ENCODE measurements around the gene TMED4. TPM values are rescaled to one million over a fixed set of nuclear protein-coding genes. Genes with fewer than 3 reads are reported as not detected.

TMED4 gene
- total and polyA plus RNA-seq, 10 of the 15 experiments (the other 5 are each of a cell fraction or from before 2014, with no cell fraction given) = 20.8 to 71.3 (median 51.0) TPM

- TF ChIP-seq E4F1 (IDR thresholded peaks at IDR 0.05; ENCODE audit: borderline replicate concordance, partially characterized antibody) (no peak), CBX3 (IDR thresholded peaks at IDR 0.05; ENCODE audit: borderline replicate concordance, low read depth) (no peak), CREB1 (IDR thresholded peaks at IDR 0.05; ENCODE audit: low read depth) (no peak), FOXM1 (IDR thresholded peaks at IDR 0.05; ENCODE audit: low read depth, low read length) (no peak), ZBTB4 (CRISPR knock-in tag; IDR thresholded peaks at IDR 0.05) (no peak), PAX5 (IDR thresholded peaks at IDR 0.05; ENCODE audit: borderline replicate concordance, low read depth, low read length) (no peak), ASH2L (IDR thresholded peaks at IDR 0.05; ENCODE audit: borderline replicate concordance, low read depth) (no peak), POLR2AphosphoS5 (IDR thresholded peaks at IDR 0.05; ENCODE audit: low read length) (no peak), TAF1 (IDR thresholded peaks at IDR 0.05; ENCODE audit: borderline replicate concordance, low read depth, low read length) (no peak), CBX5 (IDR thresholded peaks at IDR 0.05; ENCODE audit: low read depth) (no peak), RAD21 (IDR thresholded peaks at IDR 0.05; ENCODE audit: insufficient read depth, low read depth, low read length) (no peak), MEF2B (IDR thresholded peaks at IDR 0.05; ENCODE audit: partially characterized antibody, poor library complexity, severe bottlenecking) (no peak), IKZF2 (IDR thresholded peaks at IDR 0.05) (0 out of 4 replicates have a peak, but pooled peaks of 1 of the 2 experiments have one; percentile 25), RAD51 (IDR thresholded peaks at IDR 0.05) (no peak), ZNF622 (IDR thresholded peaks at IDR 0.05) (no peak), NKRF (conservative IDR thresholded peaks at IDR 0.05) (no peak), BCL3 (IDR thresholded peaks at IDR 0.05; ENCODE audit: borderline replicate concordance, insufficient read depth, low read depth, low read length, poor library complexity, severe bottlenecking) (no peak), IRF3 (IDR thresholded peaks at IDR 0.05) (no peak), CEBPB (IDR thresholded peaks at IDR 0.05; ENCODE audit: borderline replicate concordance in 1 of 2, low read depth in 2 of 2, low read length in 2 of 2) (no peak), SREBF2 (IDR thresholded peaks at IDR 0.05; ENCODE audit: low read length) (no peak), SRF (IDR thresholded peaks at IDR 0.05; ENCODE audit: low read depth in 2 of 2, low read length in 2 of 2) (peak in 1 of 2 experiments; percentile 63; a peak in 1 of 4 replicates)
Observed at GRCh38 chr7:44618753-44619152, 36.7 kb upstream of the TMED4 start (continued).
